Left lung (tissue), 10 donors: ENCODE data around the gene ARHGDIG. TPM values are rescaled to one million over a fixed set of nuclear protein-coding genes. Genes with fewer than 3 reads are reported as not detected.

Source experiments
- ATAC-seq: fragments of 200-7000 bp; cut with Tn5 transposase; one replicate; pipeline ENCODE4 v1.9.1; 2020; ENCODE audit warnings: moderate library complexity
- DNase-seq, 4 donors: peaks; one replicate each; pipeline ENCODE4 v3.0.0-alpha.2; 2013 to 2020
- H3K27ac ChIP-seq, 2 donors: fragments of 200-600 bp; sonication (generic) in 1 of 2; one replicate each; pipeline versions ENCODE4 v1.5.0 to v1.8.0; 2020 to 2021
- H3K27me3 ChIP-seq, 2 donors: fragments of 200-600 bp; sonication (generic) in 1 of 2; one replicate each; pipeline versions ENCODE4 v1.5.0 to v1.8.0; 2020 to 2021
- H3K36me3 ChIP-seq, 2 donors: fragments of 200-600 bp; sonication (generic) in 1 of 2; one replicate each; pipeline versions ENCODE4 v1.5.0 to v1.8.0; 2020 to 2021
- H3K4me1 ChIP-seq, 2 donors: fragments of 200-600 bp; one replicate each; pipeline ENCODE4 v1.8.0; 2021
- H3K4me3 ChIP-seq, 2 donors: fragments of 200-600 bp; sonication (generic) in 1 of 2; one replicate each; pipeline versions ENCODE4 v1.5.0 to v1.8.0; 2020 to 2021; ENCODE audit warnings: mild to moderate bottlenecking in 1 of 2
- H3K9me3 ChIP-seq, 2 donors: fragments of 200-600 bp; sonication (generic) in 1 of 2; one replicate each; pipeline versions ENCODE4 v1.5.0 to v1.8.0; 2020 to 2021
- intact Hi-C, 2 donors: fragments of 100-400 bp; cut with DNase I; formaldehyde crosslinking; loops; one replicate each; pipeline versions ENCODE4 v1.11.2 to v1.14.2; 2022
- polyA plus RNA-seq, 6 donors: library from polyadenylated mRNA; unstranded; fragments of 120-200 nt; gene quantifications; one replicate each; pipeline ENCODE4 v1.2.1, GENCODE V29; 2013; ENCODE audit not compliant: insufficient read length in 6 of 6
- total RNA-seq, 2 donors: library from RNA; stranded (reverse); fragmentation: NEBNext Ultra II Directional; extraction: Animal tissue kit (Norgen Biotek cat#: 25700); gene quantifications; one replicate each; pipeline ENCODE4 v1.2.1, GENCODE V29; 2021
- TF ChIP-seq, protein P1 (sequence below), 2 donors: fragments of 200-600 bp; sonication (generic) in 1 of 2; IDR thresholded peaks; one replicate each; pipeline versions ENCODE4 v1.5.0 to v1.8.0; 2021; ENCODE audit warnings: antibody characterized with exemption in 2 of 2
- donor health status: DM: no; HTN: yes; CAD: no.
- donor health status: DM: no; HTN: no; CAD: no.

Gene ARHGDIG
- total and polyA plus RNA-seq, 8 donors, result 0.52 to 2.6 (median 1.0) TPM; not detected in 1

- no peak within 1 kb of the TSS for H3K27ac ChIP-seq
- no peaks in the 10 kb centered on the region for H3K9me3 ChIP-seq
- H3K4me3 ChIP-seq, result peak within 1 kb of the TSS; percentile 22 to 29
- H3K4me1 ChIP-seq, result peaks cover 8 to 16% of the 10 kb centered on the region in 2 donors
- H3K36me3 ChIP-seq, result no peaks in the 10 kb centered on the region
- TF ChIP-seq, protein P1, sequence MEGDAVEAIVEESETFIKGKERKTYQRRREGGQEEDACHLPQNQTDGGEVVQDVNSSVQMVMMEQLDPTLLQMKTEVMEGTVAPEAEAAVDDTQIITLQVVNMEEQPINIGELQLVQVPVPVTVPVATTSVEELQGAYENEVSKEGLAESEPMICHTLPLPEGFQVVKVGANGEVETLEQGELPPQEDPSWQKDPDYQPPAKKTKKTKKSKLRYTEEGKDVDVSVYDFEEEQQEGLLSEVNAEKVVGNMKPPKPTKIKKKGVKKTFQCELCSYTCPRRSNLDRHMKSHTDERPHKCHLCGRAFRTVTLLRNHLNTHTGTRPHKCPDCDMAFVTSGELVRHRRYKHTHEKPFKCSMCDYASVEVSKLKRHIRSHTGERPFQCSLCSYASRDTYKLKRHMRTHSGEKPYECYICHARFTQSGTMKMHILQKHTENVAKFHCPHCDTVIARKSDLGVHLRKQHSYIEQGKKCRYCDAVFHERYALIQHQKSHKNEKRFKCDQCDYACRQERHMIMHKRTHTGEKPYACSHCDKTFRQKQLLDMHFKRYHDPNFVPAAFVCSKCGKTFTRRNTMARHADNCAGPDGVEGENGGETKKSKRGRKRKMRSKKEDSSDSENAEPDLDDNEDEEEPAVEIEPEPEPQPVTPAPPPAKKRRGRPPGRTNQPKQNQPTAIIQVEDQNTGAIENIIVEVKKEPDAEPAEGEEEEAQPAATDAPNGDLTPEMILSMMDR (IDR thresholded peaks at IDR 0.05), result no peak
- peaks cover 19 to 97% of the 10 kb centered on the region in 2 donors for H3K27me3 ChIP-seq
- intact Hi-C loops, result no loop called here
- DNase-seq (no peak), ATAC-seq (no peak)
Observed at GRCh38 chr16:275786-276232, 4.6 kb upstream of the ARHGDIG start, which contains the start of gene RGS11. Gene RGS11, minus strand, starts transcription at chr16:275944. Its CDS starts 33 bp downstream, at chr16:275911.

GRCh38 chr16:276426-277077 is 3.8 kb upstream of the ARHGDIG start:
- Histone ChIP-seq H3K27ac (no peak overlapping the region), H3K4me1 (peaks cover 12 to 19% of the 10 kb centered on the region in 2 donors), H3K4me3 (no peak overlapping the region), H3K9me3 (no peaks in the 10 kb centered on the region), H3K36me3 (no peaks in the 10 kb centered on the region), H3K27me3 (peaks cover 26 to 97% of the 10 kb centered on the region in 2 donors)
- no peak for ATAC-seq
- DNase-seq, result no peak
- intact Hi-C loops, result no loop called here
- TF ChIP-seq, protein P1 (IDR thresholded peaks at IDR 0.05), result no peak

DNA sequence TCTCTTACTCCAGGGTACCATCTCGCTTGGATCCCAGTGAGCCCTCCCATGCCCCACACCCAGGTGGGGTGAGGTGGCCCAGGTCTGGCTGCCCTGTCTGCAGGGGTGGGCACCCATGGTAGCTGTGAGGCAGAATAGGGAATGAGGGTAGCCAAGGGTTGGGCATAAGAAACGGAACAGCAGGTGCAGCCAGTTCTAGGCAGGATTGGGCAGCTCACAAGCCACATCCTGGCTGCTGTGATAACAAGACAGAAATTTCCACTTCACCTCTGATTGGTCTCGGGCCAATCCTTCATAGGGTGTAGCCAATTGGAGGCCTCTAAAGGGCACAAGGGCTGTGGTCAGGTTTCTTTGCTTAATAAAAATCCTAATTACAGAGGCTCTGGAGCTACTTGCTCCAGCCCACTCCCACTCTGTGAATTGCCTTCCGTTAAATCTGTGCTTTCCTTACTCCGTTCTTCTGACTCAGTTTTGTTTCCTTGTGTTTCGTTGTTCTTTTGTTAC is 1.5 kb upstream of the ARHGDIG start:
- Histone ChIP-seq H3K4me3 (no peak overlapping the region), H3K27me3 (peaks cover 29 to 95% of the 10 kb centered on the region in 2 donors), H3K9me3 (no peaks in the 10 kb centered on the region), H3K4me1 (peaks cover 12 to 19% of the 10 kb centered on the region in 2 donors), H3K36me3 (no peaks in the 10 kb centered on the region), H3K27ac (no peak overlapping the region)
- DNase-seq (peak in 2 of 4 donors; percentile 12 to 53), ATAC-seq (peak; percentile 58)
- TF ChIP-seq, protein P1 (IDR thresholded peaks at IDR 0.05), result no peak
- intact Hi-C loops, result no loop called here

DNA sequence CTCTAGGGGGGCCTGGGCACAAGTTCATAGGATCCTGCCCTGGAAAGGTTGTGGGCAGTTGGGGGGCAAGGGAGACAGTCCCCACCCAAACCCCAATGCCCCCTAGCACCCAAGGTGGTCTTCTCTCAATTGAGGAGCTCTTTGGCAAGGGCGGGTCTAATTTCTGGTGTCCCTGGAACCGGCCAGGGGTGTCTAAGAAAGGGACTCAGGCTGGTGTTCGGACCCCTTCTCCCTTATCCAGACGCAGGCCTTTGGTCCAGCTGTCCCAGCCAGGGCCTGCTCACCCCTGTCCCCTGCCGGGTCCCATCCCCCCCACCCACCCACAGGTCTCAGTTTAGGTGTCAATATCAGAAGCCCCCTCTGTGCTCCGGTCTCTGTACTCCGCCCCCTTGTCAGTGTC is 860 bp upstream of the ARHGDIG start:
- TF ChIP-seq, protein P1 (IDR thresholded peaks at IDR 0.05), result no peak
- Histone ChIP-seq H3K4me1 (peaks cover 12 to 19% of the 10 kb centered on the region in 2 donors), H3K9me3 (no peaks in the 10 kb centered on the region), H3K36me3 (no peaks in the 10 kb centered on the region), H3K27ac (no peak overlapping the region), H3K4me3 (no peak overlapping the region), H3K27me3 (peaks cover 26 to 88% of the 10 kb centered on the region in 2 donors)
- intact Hi-C loops, result no loop called here
- ATAC-seq (no peak), DNase-seq (no peak)

DNA sequence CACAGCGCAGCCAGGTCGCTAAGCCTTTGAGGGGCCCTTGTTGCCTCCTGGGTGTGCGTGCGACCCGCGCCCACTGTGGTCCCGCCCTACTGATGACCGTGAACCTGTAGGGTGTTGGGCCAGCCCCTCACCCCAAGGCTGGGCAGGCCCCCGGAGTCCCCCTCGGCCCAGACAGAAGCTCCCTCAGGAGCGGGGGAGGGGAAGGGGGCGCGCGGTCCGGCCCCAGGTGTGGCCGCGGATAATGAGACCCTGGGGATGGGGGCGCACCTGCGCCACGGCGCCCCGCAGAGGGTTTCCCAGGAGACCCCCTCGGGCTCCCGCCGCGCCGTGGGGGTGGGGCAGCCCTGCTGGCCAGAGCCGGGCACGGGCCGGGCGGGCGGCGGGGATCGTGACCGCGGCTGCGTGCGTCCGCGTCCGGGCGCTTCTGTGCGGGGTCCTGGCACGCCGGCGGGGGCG is 358 bp upstream of the ARHGDIG start:
- TF ChIP-seq, protein P1 (IDR thresholded peaks at IDR 0.05), result no peak
- ATAC-seq, result no peak

More for the DNA sequence above, 358 bp upstream of the ARHGDIG start:
- intact Hi-C loops, result no loop called here
- H3K27me3 ChIP-seq, result peaks cover 21 to 83% of the 10 kb centered on the region in 2 donors
- DNase-seq, result no peak
- H3K9me3 ChIP-seq, result no peaks in the 10 kb centered on the region
- no peak overlapping the region for H3K4me3 ChIP-seq
- no peak overlapping the region for H3K27ac ChIP-seq
- peaks cover 9 to 17% of the 10 kb centered on the region in 2 donors for H3K4me1 ChIP-seq
- no peaks in the 10 kb centered on the region for H3K36me3 ChIP-seq
